Activated T-helper 1 cell treated with anti-CD3 and anti-CD28 coated beads, Interleukin-2, amount 50 U/mL, for 16 hours (primary cell): ENCODE measurements around the gene PCGF1.

Experiments used
- DNase-seq, 2 donors: peaks; one replicate each; pipeline ENCODE4 v3.0.0-alpha.2; 2020; ENCODE audit warnings: low read depth in 1 of 2, low spot score in 1 of 2

PCGF1 gene

DNA sequence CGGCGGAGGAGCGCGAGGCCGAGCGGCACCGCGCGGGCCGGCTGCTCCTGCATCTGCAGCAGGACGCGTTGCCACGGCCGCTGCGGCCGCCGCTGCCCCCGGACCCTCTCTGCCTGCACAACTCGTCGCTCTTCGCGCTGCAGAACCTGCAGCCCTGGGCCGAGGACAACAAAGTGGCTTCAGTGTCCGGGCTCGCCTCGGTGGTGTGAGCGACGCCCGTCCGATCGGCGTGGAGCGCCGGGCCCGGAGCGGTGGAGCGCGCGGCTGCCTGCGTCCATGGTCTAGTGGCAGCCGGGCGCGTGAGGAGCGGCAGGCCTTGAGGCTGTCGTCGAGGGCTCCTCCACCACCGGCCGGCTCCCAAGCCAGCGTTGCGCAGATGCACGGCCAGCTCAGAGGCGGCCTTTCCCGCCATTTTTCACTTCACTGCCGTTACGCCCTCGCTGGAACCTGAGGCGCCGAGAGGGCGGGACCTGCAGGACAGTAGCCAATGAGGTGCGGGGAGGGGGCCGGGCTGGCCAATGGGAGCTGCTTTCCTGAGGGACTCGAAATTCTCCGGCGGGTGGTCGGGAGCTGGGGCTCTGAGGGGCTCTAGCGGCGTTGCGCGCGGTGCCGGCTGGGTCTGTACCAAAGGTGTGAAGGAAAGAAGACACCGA lies 8.6 kb upstream of the PCGF1 start:
- DNase-seq: peak in 1 of 2 donors; percentile 61

DNA sequence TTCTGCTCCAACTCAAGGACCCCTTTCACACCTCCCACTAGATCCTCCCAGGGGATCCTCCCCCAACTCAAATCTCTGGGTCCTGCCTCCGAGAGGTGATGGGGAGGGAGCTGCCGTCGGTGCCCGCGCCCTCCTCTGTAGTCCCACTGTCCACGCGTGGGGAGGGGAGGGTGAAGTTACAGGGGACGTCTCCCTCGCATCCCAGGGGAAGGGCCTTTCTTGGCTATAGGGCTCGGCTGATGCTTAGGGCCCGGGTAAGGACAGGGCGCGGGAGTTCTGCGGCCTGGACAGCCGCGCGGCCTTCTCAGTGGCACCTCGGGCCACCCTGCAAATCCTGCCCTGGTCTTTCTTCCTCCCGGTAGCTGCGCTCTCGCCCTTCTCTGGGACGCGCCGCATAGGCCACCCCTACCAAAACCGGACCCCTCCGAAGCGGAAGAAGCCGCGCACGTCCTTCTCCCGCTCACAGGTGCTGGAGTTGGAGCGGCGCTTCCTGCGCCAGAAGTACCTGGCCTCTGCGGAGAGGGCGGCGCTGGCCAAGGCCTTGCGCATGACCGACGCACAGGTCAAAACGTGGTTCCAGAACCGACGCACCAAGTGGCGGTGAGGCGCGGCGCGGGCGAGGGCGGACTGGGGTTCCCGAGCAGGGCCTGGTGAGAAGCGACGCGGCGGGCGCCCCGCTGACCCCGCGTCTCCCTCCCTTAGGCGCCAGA lies 7.9 kb upstream of the PCGF1 start:
- no peak for DNase-seq

- no peak for DNase-seq
Observed at GRCh38 chr2:74514368-74515270, 7.1 kb upstream of the PCGF1 start, which contains the start of gene TLX2. Gene TLX2 (plus strand): TSS chr2:74514450. CDS start chr2:74514807, 357 bp downstream.

DNA sequence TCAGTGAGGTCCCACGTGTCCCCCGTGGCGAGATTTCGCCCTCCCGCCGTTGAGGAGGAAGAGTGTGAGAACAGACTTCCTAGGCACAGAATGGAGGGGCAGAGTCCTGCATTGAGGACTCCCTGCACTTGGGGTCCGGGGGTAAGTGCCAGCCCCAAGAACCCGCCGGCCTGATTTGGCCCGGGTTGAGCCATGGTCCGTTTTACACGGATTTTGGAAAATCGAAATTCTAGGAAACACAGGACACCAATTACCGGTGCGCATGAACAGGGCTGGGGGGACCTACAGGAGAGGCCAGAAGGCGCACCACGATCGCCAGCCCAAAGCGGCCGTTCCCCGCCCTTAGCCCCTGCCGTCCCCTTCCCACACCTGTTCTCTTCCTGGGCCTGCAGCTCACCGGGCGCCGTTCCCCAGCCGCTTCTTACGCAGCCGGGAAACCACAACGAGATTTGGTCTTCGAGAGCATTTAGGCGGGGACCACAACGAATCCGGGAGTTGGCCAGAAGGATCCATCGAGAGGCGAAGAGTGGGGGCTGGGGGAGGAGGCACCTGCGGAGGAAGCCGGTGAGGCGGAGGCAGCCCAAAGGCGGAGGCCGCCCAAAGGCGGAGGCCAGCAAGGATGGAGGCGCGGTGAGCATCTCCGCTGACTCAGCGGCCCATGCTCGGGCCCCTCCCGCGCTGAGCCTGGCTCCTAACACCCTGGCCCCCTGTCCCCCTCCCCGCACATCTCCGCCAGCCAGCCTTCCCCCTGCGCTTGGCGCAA lies 6.3 kb upstream of the PCGF1 start:
- no peak for DNase-seq

DNA sequence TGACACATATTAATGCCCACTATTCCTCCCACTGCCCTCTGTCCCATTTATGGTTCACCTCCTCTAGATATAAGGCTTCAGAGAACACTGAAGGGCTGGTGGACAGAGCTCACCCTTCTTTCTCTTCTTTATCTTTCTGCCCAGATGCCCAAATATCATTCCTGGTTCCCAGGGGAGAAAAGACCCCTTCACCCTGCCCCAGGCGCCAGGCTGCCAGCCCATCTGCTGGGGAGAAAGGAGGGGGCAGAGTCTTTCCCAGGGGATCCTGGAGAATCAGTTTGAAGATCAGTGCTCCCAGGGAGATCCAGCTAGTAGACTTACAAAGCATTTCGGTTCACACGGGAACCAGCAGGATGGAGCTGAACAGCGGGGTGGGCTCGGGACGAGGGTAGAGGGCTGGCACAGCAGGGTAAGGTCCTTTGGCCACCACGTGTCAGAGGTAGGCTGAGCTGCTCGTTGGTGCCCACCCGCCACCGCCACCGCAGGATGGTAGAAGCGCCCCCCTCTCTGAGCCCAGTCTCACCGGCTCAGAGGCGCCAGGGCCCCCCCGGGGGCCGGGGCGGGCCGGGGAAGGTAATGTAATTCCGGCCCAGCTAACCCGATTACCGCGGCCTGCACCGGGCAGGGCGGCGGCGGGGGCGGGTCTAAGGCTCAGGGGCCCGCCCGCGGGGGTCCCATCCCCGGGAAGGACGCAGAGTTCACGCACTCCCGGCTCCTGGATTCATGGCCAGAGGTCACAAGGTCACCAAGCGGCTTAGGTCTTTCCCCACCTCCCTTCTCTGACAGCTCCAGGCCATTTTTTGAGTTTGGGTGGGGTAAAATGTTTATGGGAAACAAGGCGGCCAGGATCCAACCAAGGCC lies 5.5 kb upstream of the PCGF1 start:
- no peak for DNase-seq

DNA sequence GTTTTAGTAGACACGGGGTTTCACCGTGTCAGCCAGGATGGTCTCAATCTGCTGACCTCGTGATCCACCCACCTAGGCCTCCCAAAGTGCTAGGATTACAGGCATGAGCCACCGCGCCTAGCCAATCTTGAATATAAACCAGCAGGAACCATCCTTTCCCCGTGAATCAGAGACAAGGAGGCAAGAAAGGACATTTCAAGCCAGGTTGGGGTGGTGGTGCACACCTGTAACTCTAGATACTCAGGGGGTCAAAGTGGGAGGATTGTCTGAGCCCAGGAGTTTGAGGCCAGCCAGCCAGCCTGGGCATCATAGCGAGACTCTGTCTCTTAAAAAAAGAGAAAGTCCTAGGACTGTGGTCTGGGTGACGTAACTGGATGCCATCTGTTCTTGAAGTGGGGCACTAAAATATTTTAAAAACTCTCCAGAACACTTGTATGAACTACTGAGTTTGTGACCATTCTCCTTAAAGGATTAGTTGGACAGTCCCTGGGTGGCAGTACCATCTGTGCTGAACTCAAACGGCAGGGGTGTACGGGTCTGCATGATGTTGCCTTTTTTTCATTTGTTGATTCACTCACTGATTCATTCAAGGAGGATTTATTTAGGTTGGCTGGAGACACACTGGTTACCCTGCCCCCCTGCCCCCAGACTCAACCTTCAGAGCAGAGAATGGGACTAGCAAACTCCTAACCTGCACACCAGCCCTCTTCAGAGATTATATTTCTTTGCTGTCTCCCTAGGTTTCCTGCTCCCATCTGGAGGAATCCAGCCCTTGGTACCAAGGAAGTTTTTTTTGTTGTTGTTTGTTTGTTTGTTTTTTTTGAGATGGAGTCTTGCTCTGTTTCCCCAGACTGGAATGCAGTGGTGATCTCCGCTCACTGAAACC lies 3.9 kb upstream of the PCGF1 start:
- no peak for DNase-seq

- DNase-seq: no peak
Observed at GRCh38 chr2:74510272-74510671, 2.8 kb upstream of the PCGF1 start.

DNA sequence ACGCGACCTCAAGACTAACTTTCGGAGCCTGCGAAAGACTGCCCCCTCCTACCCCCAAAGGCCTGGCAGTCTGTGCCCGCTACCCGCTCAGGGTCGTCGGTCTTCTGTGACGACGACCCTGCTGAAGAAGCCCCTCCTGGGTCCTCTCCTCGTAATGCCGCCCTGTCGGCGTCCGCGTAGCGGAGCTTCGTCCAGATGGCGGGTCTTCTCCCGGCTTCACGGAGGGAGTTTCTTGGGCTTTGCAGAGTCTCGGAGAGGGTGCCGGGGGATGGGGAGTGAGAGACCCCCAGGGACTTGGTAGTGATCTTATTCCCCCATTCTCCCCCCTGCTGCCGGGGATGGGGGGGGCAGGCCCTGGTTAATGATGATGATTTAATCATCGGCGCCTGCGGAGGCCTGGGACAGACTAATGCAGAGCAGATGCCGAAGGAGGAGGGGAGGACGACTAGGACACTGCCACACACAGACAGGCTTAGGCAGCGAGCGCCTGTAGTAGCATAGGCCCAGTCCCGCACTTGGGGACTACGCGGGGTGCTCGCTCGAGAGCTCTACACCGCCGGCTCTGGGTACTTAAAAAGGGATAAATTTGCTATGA lies 528 bp upstream of the PCGF1 start:
- DNase-seq: no peak

DNA sequence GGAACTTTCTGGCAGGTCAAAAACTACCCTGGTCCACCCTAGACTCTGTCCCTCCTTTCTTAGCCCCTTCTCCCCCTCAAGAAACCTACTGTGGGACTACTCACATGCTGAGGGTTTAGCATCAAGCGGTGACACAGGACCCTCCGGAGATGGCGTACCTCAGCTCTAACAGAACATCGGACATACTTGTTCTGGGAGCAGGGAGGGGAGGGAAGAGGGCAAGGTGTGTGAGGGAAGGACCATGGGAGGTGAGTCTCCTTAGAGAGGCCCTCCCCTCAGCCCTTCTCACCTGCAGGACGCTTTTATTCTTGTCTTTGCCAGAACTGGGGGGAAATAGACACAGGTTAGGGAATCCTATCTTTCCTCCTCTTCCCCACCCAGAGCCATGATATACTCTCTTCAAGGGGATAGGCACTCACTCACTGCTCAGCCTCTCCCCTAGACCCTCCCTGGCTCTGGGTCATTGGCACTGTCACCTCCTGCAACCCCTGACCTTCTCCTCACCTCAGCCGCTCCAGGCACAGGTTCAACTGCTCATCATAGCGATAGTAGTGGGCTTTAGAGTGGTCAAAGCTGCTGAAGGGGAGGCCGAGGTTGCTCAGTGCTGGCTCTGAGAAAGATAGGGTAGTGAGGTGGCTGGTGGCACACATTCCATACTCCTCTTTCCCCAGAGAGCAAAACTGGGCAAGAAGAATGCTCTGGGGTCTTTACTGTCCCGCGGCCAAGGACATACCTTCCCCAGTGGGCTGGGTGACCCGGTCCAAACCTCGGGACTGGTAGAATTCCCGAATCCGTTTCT lies 1.8 kb downstream of the PCGF1 start:
- no peak for DNase-seq

DNA sequence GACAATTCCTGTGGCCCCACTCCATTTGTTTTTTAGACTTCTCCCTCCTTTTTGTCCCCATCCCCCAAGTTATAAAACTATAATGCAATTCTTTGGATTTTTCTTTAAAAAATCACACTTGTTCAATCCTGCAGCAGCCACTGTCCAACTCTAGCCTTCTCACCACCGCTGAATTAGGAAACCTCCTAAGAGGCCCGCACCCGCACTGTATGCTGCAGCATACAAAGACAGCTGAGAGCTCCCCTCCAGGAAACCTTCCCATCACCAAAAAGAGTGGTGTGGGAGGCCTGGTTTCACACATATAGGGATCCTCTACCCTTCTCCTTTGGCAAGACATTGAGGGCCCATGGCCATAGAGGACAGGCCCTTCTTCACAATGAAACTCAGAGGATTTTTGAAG lies 2.9 kb downstream of the PCGF1 start:
- no peak for DNase-seq

- no peak for DNase-seq
Observed at GRCh38 chr2:74503506-74504475, 3.7 kb downstream of the PCGF1 start.

- no peak for DNase-seq
Observed at GRCh38 chr2:74502720-74503505, 4.6 kb downstream of the PCGF1 start.

DNA sequence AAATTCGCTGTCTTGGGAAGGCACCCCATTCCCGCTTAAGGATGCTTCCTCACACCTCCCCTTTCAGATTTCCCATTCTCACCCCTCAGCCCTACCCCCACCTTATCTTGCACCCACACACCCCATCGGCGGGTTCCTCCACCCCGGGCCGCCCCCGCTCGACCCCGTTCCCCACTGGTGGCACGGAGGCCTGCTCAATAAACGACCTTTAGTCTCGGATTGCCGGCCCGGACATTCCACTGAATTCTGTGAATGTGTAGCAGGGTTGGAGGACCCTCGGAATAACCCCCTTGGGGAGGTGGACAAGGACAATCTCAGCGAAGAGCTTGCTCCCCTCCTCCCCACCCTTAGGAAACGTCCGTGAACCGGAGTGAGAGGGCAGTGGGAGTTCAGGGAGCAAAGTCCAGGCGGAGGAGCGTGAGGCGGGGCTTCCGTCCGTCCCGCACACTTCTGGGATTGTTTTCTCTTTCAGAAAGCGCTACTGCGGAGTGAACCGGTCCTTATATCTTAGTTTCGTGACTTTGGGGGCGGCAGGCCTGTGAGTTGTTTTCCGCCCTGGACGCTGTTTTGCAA lies 5.3 kb downstream of the PCGF1 start:
- DNase-seq: no peak

DNA sequence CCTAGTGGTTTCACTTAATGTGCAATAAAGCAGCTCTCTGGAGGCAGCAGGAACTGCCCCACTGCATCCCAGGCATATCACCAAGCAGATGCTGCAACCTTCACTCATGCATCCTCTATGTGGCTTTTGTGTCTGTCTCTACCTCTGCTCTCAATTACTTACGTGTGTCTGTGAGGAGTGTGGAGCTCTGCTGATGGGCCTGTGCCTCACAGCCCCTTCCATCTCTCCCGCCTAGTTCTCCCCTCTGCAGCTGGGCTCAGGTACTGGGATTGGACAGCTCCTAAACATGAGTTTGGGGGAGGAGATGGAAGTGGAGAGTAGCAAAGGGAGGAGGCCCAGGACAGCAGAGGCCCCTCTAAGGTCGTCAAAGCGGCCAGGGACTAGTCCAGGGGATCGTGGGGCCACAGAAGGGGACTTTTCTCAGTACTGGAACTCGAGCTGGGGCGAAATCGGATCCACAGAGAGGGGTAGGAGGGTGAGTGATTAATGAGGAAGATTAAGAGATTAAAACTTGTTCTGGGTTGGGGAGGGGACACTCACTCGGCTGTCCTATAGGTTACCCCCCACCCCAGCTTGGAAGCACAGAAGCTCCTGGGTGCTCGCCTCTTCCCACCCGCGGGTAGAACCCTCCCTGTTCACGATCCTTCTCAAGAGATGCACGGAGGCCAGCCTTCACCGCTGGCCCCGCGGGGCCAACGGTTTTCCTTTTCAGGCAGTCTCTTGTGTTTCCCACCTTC lies 6.0 kb downstream of the PCGF1 start:
- DNase-seq: no peak

GRCh38 chr2:74500578-74500946 lies 6.9 kb downstream of the PCGF1 start:
- no peak for DNase-seq
